ENCODE results near the gene LRRC8D.

LRRC8D gene

DNA sequence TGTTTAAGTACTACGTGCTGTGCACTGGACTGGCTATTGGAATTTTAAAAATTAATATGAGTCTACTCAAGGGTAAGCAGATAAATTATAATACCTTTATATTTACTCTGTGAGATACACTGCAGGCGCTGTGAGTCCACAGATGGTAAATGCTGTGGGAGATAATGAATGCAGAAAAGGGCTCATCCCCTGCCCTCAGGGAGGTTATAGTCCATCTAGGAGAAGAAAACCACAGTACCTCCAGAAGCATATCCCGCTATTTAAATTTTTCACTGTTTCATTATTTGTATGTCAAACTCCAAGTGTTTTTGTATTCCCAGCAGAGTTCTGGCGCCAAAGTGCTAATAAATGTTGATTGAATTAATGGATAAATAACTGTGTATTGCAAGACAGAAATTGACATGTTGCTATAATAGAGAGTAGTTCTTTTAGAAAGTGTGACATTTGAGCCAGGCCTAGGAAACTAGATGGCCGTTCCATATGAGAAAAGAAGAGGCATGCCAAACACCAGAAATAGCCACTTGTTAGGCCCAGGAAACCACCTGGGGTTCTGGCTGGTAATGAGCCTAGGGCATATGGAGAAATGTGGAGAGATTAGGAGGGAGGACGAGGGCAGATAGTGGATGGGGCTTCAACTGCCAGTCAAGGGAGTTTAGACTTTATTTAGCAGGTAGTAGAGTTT is 61.7 kb downstream of the LRRC8D start:
- no peaks in the 10 kb centered on the region for H3K27me3 Mint-ChIP-seq
- peaks cover 48% of the 10 kb centered on the region for H3K36me3 Mint-ChIP-seq (ENCODE audit: low read depth)
- no peak for DNase-seq
- peaks cover 35% of the 10 kb centered on the region for H3K4me1 Mint-ChIP-seq
- H3K9me3 Mint-ChIP-seq = peaks cover 27% of the 10 kb centered on the region
- no peak overlapping the region for H3K4me3 Mint-ChIP-seq
- H3K27ac Mint-ChIP-seq = peak overlapping the region; percentile 24
- no peak for ATAC-seq

DNA sequence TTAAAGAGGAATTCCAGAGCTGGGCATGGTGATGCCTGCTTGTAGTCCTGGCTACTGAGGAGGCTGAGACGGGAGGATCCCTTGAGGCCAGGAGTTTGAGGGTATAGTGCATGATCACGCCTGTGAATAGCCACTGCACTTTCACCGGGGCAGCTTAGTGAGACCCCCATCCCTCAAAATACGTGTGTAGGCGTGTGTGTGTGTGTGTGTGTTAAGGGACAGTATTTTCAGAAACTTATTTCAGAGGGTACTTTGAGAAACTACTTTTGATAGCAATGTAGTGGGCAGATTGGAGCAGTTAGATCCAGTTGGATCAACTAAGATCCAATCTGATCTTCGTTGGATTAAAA is 62.2 kb downstream of the LRRC8D start:
- Mint-ChIP-seq H3K4me3 (no peak overlapping the region), H3K4me1 (peaks cover 30% of the 10 kb centered on the region), H3K27me3 (no peaks in the 10 kb centered on the region), H3K9me3 (peaks cover 27% of the 10 kb centered on the region), H3K27ac (no peak overlapping the region), H3K36me3 (ENCODE audit: low read depth) (peaks cover 47% of the 10 kb centered on the region)
- no peak for DNase-seq
- no peak for ATAC-seq

DNA sequence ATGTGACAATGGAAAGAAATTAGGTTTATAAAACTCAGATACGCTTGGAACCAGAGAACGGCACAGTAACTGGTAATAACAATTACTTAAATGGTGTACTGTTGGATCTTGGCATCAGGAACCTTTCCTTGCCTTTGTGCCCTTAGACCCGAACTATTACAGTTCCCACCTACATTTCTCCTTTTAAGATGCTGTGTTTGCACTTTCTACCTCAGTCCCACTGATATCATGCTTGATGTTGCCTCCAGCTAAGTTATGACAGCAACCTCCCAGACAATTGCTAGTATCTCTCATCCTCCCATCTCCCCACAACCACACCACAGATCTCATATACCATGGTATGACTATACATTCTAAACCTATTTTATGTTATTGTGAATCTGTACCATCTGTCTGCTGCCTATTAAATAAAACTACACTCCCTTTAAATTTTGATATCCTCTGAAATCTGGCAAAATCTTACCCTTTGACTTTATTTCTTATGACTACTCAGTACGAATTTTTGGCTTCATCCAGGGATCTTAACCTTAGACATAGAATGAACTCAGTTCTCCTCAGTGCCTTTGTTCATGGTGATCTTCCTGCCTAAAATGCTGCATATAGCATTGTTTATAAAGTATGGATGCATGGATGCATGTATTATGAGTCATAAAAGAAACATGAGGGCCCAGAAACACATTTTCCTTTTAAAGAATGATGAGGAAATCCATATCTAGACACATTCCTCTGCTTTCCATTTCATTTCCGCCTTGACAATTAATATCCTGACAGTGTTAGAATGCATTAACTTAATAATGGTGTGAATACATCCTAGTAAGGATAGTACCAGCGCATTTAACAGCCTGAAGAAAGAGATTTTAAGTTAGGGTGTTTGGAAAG is 64.1 kb downstream of the LRRC8D start:
- H3K27me3 Mint-ChIP-seq = no peaks in the 10 kb centered on the region
- H3K36me3 Mint-ChIP-seq (ENCODE audit: low read depth) = peaks cover 43% of the 10 kb centered on the region
- peaks cover 29% of the 10 kb centered on the region for H3K4me1 Mint-ChIP-seq
- no peak overlapping the region for H3K27ac Mint-ChIP-seq
- H3K4me3 Mint-ChIP-seq = no peak overlapping the region
- peaks cover 25% of the 10 kb centered on the region for H3K9me3 Mint-ChIP-seq
- ATAC-seq = no peak
- no peak for DNase-seq

DNA sequence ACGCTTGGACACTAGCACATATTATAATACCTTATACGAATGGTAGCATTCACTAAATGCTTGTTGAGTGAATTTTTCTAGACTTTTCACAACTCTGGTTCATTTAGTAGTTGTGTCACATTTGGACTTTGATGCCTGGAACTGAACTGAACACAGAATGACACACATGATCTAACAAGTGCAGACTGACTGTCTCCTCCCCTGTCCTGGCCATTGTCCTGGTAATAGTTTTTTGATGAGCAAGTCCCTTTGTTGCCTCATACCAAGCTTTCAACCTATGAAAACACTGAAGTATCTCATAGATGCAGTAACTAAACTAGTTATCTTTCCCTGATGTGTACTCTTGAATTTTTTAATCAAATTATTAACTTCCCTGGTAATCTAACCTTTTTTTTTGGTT is 66.4 kb downstream of the LRRC8D start:
- no peak overlapping the region for H3K4me3 Mint-ChIP-seq
- H3K27ac Mint-ChIP-seq = no peak overlapping the region
- ATAC-seq = no peak
- no peaks in the 10 kb centered on the region for H3K27me3 Mint-ChIP-seq
- H3K4me1 Mint-ChIP-seq = peaks cover 26% of the 10 kb centered on the region
- peaks cover 8% of the 10 kb centered on the region for H3K9me3 Mint-ChIP-seq
- peaks cover 40% of the 10 kb centered on the region for H3K36me3 Mint-ChIP-seq (ENCODE audit: low read depth)
- no peak for DNase-seq

DNA sequence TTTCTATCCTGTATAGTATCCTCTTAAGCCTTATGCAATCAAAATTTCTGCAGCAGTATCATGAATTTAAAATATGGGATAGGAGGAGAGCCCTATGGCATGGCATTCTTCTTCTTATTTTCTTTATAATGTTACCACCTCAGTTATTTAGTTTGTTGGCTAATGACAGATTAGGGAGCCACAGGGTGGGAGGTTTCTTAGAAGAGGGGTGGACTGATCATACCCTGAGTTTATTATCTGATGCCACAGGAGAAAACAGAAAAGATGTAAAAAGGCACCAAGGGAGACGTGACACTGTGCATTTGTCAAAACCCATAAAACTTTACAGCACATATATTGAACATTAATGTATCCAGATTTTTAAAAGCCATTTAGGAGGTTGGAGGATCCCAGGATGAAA is 66.9 kb downstream of the LRRC8D start:
- peaks cover 24% of the 10 kb centered on the region for H3K4me1 Mint-ChIP-seq

DNA sequence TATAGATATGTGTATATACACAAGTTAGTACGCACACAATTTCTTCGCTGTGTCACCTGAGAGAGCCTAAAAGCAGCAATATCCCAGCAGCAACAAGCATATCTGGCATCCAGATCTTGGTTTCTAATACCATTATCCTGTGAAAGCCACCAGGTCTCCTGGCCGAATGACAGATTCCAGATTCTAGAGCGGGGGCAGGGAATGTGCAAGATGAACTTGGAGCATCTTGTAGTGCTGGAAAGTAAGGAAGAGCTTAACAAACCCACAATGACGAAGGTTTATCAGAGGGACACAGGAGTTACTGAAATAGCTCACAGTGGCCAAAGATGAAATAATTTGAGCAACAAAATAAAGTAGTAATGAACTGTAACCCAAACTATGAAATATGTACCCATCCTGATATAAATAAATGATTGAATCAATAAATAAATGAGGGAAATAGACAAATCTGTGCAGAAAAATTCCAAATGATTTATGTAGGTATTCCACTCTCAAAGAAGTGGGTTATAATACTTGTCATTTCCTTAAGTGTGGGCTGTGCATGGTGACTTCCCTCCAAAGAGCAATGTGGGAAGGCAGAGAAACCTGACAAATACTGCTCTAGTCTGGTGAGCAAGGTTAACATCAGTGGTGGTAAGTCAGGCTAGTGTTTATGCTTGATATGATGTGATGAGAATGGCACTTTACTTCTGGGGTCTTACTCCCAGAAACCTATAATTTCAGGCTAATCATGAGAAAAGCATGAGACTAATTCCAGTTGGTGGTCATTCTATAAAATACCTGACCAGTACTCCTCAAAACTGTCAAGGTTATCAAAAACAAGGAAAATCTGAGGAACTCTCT is 67.9 kb downstream of the LRRC8D start:
- Mint-ChIP-seq H3K4me3 (no peak overlapping the region), H3K27me3 (no peaks in the 10 kb centered on the region), H3K27ac (peak overlapping the region; percentile 20), H3K36me3 (ENCODE audit: low read depth) (peaks cover 28% of the 10 kb centered on the region), H3K9me3 (no peaks in the 10 kb centered on the region), H3K4me1 (peaks cover 15% of the 10 kb centered on the region)
- ATAC-seq (no peak), DNase-seq (no peak)

More for the DNA sequence above, 66.9 kb downstream of the LRRC8D start:
- Mint-ChIP-seq H3K9me3 (peaks cover 3% of the 10 kb centered on the region), H3K27ac (no peak overlapping the region), H3K4me3 (no peak overlapping the region), H3K36me3 (ENCODE audit: low read depth) (peaks cover 36% of the 10 kb centered on the region), H3K27me3 (no peaks in the 10 kb centered on the region)
- ATAC-seq (no peak), DNase-seq (no peak)

DNA sequence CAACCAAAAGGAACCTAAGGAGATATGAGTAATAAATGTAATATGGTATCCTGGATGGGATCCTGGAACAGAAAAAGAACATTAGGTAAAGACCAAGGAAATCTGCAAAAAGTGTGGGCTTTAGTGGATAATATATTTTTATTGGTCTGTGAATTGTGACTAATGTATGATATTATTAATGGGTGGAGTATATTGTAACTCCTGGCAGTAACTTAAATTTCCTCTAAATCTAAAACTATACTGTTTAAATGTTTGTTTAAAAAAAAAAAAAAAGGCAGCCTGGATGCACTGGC is 68.4 kb downstream of the LRRC8D start:
- no peak for DNase-seq
- H3K27ac Mint-ChIP-seq = no peak overlapping the region
- no peaks in the 10 kb centered on the region for H3K27me3 Mint-ChIP-seq
- H3K4me3 Mint-ChIP-seq = no peak overlapping the region
- peaks cover 26% of the 10 kb centered on the region for H3K36me3 Mint-ChIP-seq (ENCODE audit: low read depth)
- no peaks in the 10 kb centered on the region for H3K9me3 Mint-ChIP-seq
- ATAC-seq = no peak
- H3K4me1 Mint-ChIP-seq = peaks cover 11% of the 10 kb centered on the region

DNA sequence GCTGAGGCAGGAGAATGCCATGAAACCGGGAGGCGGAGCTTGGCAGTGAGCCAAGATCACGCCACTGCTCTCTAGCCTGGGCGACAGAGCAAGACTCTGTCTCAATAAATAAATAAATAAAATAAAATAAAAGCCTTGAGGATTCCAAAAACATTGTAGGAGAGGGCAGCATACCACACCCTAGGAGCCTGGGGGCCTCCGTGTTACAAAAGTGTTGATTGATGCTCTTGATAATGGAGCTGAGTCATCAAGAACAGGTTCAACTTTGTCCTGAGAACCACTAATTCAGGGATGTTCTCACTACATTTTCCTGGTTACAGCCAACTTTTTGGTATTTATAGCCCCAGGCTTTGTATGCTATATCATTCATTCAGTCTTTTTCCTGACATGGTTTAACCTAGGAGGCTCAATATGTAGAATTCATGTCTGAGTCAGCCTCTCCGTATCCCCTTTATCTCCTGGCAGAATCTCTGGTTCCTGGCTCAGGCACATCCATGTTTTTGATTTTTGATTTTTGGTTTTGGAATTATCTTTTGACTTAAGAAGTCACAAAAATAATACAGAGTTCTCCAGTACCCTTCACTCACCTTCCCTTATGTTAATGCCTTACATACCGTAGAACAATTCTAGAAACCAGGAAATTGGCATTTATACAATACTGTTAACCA is 69.4 kb downstream of the LRRC8D start:
- no peak for ATAC-seq
- H3K4me1 Mint-ChIP-seq = peaks cover 8% of the 10 kb centered on the region
- peaks cover 22% of the 10 kb centered on the region for H3K36me3 Mint-ChIP-seq (ENCODE audit: low read depth)
- H3K27ac Mint-ChIP-seq = no peak overlapping the region
- H3K4me3 Mint-ChIP-seq = no peak overlapping the region
- DNase-seq = no peak
- H3K9me3 Mint-ChIP-seq = no peaks in the 10 kb centered on the region
- no peaks in the 10 kb centered on the region for H3K27me3 Mint-ChIP-seq

DNA sequence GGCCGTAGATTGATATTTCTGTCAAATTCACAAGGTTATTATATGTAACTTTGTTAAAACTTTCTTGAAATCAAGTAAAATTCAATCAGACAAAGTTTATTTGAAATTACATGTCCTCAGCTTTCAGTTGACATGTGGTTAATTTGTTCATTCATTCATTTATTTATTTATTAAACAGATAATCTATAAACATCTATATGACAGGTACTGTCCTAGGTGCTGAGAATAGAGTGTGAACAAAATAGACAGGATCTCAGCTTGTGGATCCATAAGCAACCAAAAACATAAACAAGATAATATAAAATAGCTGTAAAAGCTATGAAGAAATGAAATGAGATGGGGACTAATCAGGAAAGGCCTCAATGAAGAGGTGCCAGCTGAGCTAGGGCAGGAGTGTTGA is 72.0 kb downstream of the LRRC8D start:
- ATAC-seq (no peak), DNase-seq (no peak)
- Mint-ChIP-seq H3K4me1 (peaks cover 10% of the 10 kb centered on the region), H3K27me3 (no peaks in the 10 kb centered on the region), H3K27ac (no peak overlapping the region), H3K36me3 (ENCODE audit: low read depth) (peaks cover 25% of the 10 kb centered on the region), H3K4me3 (no peak overlapping the region), H3K9me3 (no peaks in the 10 kb centered on the region)

DNA sequence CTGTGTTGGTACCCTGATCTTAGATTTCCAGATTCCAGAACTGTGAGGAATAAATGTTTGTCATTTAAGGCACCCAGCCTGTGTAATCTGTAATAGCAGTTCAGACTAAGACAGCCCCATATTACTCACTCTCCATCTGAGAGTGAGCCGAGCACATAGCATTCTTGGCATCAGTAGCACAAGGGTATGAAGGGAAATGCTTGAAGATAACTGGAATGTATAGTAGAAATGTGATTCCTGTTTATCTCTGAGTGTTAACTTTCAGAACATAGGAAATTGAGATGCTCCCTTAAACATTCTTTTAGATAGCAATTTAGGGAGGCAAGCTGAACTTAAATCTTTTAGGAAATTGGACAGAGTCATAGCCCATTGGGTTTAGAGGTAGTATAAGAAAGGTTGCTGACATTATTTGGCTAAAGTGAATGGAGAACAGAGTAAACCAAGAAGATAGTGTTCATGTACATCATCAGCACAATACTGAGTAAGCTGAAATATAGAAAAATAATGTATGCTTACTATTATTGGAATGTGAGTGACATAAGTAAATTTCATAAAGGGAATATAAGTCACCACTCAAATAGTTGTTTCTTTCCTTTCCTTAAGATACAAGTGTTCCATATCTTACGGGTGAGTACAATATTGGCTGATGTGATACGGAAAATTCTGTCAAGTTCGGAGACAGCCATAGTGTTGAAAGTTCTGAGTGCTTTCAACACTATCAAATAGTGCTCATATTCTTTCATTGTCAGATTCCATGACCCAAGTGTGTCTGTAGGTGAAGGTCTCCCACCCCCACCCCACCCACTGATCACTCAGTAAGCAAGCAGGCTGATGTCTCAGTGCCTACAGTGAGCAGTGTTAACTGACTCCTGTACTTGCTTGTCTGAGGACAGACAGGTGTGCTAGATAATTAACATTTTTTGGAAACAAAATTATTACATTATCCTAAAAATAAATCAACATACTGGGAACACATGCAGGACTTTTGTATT is 73.7 kb downstream of the LRRC8D start:
- no peak for DNase-seq
- Mint-ChIP-seq H3K36me3 (ENCODE audit: low read depth) (peaks cover 29% of the 10 kb centered on the region), H3K27ac (no peak overlapping the region), H3K4me1 (peaks cover 10% of the 10 kb centered on the region), H3K27me3 (no peaks in the 10 kb centered on the region), H3K9me3 (no peaks in the 10 kb centered on the region), H3K4me3 (no peak overlapping the region)
- ATAC-seq = no peak

DNA sequence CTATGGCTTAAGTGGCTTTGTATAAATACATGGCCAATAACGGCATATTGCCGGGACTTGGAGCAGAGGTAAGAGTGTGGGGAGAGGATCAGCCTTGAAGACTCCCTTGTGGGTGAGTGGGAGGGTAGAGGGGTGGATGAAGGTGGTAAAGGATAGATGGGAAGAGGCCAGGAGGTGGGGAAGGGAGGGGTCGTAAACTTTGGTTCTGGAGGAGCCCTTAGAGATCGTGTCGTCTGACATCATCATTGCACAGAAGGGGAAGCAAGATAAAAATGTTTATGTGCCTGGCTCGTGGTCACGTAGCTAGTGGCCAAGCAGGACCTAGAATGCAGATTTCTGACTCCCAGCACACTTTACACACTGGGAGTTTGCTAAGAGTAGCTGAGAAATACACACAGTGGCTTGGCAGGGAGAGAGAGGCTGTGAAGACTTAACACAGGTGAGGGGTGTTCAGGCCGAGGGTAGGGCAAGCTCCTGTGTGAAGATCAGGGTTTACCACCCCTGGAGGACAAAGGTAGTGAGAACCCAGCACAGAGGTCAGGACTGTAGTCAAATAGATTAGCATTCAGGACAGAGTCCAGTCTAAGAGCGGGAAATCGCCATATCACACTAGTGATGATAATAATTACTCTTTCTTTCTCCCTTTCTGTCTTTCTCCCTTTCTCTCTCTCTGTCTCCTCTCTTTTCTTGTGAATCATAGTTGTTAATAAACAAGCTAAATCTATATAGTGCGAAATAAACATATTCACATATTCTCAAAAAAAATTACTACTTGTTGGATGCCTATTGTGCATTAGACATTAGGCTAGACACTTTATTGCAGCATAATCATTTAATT is 75.5 kb downstream of the LRRC8D start:
- peaks cover 7% of the 10 kb centered on the region for H3K4me1 Mint-ChIP-seq
- DNase-seq (no peak), ATAC-seq (no peak)
- no peak overlapping the region for H3K4me3 Mint-ChIP-seq
- H3K9me3 Mint-ChIP-seq = no peaks in the 10 kb centered on the region
- peak overlapping the region; percentile 7 for H3K27ac Mint-ChIP-seq
- peaks cover 24% of the 10 kb centered on the region for H3K36me3 Mint-ChIP-seq (ENCODE audit: low read depth)
- H3K27me3 Mint-ChIP-seq = no peaks in the 10 kb centered on the region

DNA sequence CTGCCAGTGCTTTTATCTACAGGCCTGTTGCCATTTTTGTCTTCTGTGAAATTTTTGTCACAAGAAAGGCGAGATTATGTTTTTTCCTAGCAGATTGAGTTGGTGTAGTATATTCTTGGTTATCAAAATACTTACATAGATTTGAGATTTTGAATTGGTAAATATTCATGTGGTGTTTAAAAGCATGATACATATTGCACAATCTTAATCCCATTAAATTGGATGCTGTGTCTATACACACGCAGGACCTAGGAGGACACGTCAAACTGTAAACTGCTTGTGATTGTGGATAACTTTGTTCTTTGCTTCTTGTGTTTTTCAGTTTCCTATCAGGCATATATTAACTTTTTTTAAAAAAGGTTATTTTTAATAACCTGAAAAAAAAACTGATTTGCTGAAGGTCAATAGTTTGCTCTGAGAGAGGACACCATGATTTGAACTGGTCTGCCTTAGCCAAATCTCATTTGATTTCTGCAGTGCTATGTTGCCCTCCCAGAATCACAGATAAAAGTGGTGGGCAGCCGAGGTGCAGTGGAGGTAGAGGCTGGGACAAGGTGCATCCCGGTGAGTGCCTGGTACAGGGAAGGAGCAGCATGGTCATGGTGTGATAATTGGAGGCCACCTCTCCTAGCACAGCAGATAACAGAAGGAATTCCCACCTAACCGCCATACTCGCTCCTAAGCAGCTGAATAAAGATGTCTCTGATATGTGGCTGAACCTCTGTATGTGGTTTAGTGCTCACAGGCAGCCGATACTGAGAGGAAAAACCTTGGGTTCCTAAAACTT is 76.7 kb downstream of the LRRC8D start:
- Mint-ChIP-seq H3K27ac (no peak overlapping the region), H3K36me3 (ENCODE audit: low read depth) (peaks cover 15% of the 10 kb centered on the region), H3K4me1 (peaks cover 4% of the 10 kb centered on the region), H3K4me3 (no peak overlapping the region), H3K9me3 (no peaks in the 10 kb centered on the region), H3K27me3 (no peaks in the 10 kb centered on the region)
- no peak for DNase-seq
- ATAC-seq = no peak
